SKM-1 treated with dmso at 0.1 percent for 144 hours (cell line): Measurements from ENCODE around the gene SMIM23.
A peak's percentile ranks its signal among the peaks of the same experiment; 100 is the strongest.
"Not testable (repeated sequence)": the region's sequence is repeated elsewhere in the genome, so short reads cannot be mapped to it uniquely, and the experiment has no call there.

Experiments
- DNase-seq: peaks from one replicate; lab custom pipeline; 2025; ENCODE audit not compliant: unreplicated experiment; lab: John Stamatoyannopoulos, UW

SMIM23 gene

DNA sequence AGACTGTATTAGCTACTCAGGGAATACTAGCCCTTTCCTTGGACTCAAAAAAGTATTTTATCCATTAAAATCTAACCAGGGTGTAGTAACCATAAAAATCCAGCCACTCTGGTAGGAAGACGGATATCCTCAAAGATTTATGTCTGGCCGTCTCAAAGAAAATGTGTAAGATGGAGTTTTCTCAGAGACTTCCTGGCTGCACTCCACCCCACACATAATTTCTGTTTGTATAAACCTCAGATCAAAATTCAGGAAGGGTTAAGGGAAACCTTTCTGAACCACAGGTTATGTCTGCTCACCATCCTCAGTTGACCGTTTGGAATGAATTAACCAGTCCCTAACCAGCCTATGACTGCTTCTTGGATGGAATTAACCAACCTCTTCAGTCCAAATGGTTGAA, 13.8 kb upstream of the SMIM23 start:
- DNase-seq: no peak

- no peak for DNase-seq
Measured at GRCh38 chr5:171773106-171773505, 12.5 kb upstream of the SMIM23 start.

DNA sequence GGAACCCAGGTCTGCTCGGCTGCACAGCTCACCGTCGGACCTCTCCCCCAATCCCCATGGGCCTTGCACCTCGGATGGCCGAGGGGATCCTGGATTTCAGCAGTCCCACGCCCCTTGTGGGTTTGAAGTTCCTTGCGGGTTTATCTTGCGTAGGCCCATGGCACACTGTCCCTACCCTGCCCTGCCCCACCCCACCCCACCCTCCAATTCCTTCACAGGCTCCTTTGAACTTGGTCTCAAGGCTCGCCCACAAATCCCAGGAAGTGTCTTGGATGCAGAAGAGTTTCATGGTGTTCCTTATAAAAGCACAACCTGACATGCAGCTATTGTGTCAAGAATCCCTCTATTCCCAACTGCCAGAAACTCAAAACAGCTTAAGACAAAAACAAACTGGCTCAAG, 11.2 kb upstream of the SMIM23 start:
- no peak for DNase-seq

DNA sequence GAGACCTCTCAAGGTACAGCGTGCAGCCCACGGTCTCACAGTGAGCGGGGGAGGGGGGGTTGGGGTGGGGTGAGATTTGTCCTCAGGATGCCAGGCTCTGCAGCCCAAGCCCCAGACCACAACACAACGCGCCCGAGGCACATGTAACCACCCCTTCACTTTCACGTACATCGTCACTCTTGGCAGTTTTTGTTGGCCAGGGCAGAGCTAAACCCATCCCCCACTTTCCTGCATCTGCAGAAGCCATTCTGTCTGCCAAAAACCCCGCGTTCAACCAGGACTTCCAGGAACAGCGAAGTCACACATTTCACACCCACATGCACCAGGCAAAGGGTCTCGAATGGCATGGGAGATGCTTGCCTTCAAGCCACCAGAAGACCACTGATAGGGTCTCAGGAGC, 9.4 kb upstream of the SMIM23 start:
- DNase-seq: no peak

GRCh38 chr5:171776770-171777759, 8.6 kb upstream of the SMIM23 start:
- no peak for DNase-seq

DNA sequence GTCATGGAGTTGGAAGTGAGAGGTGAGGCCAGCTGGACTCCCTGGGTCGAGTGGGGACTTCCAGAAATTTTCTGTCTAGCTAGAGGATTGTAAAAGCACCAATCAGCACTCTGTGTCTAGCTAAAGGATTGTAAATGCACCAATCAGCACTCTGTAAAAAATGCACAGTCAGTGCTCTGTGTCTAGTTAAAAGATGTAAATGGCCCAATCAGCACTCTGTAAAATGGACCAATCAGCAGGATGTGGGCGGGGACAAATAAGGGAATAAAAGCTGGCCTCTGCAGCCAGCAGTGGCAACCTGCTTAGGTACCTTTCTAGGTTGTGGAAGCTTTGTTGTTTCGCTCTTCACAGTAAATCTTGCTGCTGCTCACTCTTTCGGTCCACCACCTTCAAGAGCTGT, 3.9 kb upstream of the SMIM23 start:
- DNase-seq: not testable (repeated sequence)

DNA sequence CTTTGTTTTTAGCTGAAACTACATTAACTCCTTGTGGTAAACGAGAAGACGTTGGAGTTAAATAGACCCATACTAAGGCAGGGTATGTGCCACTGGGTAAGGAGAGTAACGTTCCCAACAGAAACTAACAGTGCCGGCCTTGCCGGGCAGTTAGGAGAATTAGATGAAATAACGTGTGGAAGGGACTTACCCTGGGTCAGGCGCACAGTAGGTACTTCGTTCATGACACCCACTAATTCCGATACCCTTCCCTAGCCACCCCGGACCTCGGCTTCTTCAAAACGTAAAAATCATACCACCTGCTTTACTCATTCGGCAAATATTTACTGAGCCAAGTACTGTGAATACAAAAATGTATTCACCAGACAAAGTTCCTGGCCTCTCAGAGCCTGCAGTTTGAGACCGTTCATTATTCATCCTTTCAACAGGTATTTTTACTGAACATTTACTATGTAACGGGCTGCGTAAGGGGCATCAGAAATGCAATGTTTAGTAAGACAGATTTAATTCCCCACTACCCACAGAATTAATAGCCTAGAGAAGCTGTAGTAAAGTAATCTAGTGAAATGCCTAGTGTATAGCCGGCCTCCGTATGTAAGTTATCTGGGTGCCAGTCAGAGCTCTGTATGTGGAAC, 3.2 kb upstream of the SMIM23 start:
- no peak for DNase-seq

DNA sequence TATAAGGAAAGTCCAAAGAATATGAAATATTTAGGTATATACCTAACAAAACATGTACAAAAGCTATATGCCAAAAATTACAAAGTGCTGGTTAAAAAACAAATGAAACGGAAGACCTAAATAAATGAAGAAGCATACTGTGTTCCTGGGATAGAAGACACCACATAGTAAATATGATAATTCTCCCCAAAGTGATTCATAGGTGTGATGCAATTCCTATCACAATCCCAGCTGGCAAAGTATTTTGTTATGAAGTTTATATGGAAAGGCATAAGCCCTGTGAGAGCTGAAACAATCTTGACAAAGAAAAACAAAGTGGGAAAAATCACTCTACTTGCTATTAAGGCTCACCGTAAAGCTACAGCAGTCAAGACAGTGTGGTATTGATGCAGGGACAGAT, 2.6 kb upstream of the SMIM23 start:
- DNase-seq: no peak

- DNase-seq: no peak
Measured at GRCh38 chr5:171789353-171789752, 3.7 kb downstream of the SMIM23 start.

DNA sequence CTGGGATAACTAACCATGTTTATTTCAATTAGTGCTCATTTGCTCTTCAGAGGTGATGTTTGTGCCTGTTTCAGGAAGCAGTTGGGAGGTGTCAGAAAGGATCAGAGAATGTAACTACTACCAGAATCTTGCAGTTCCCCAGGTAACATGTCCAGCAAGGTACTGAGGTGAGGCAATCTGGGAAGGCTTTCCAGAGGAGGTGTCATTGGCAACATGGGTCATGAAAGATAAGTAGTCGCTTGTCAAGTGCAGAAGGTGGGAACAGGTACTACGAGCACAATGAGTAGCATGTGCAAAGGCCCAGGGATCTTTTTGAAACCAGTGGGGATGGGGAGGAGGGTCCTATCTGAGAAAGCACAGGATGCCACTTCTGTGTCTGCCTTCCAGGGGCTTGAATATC, 4.8 kb downstream of the SMIM23 start:
- no peak for DNase-seq

DNA sequence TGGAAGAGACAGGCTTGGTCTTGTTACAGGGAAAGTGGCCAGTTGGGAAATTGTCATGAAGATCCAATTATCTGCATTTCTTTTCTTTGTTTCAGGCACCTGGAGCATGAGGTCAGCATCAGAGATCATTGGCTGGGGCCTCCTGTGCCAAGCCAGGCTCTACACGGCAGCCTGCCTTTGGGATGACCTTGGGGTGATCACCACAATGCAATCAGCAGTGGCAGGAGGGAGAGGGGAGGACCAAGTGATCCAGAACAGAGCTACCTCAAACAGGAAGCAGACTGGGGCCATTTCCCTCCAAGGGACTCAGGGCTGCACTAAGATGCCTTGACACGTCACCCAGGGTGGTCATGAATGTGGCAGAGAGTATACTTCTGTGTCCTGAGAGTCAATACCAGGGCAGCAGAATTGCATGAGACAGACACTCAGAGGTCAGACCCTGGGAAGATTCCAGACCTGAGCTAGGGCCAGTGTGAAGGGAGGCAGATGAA, 8.9 kb downstream of the SMIM23 start:
- DNase-seq: no peak

- DNase-seq: no peak
Measured at GRCh38 chr5:171795381-171795780, 9.8 kb downstream of the SMIM23 start.

DNA sequence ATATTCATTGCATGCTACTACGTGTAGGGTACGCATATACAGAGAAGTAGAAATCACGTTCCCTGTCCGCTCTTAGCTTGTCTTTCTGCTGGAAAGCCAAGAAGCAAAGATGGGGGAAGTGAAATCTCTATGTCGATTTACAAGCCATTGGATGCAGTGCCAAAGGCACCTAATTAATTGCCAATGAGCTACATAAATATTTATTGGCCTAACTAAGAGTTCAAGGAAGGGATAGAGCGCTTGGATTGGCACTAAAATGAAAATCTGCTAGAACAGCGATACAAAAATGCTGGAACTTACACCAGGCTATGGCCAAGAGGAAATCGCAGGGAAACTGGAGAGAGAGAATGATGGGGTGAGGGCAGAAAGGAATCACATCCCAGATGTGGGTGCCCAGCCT, 10.8 kb downstream of the SMIM23 start:
- no peak for DNase-seq

DNA sequence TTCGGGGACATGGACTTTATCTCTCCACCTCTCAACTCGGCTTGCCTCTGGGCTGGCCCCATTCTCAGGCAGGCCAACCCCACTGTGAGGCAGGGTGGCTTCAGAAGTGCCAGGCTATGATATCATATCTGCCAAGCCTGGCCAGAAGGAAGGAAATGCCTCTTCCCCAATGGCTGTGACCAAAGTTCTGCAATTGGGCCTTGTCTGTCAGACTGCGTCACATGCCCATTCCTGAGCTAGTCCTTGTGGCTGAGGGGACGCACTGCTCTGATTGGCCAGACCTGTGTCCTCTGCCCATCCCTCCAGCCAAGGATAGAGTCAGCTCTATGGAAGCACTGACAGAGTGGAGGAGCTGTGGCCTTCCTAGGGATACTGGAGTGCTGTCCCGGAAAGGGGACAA, 11.9 kb downstream of the SMIM23 start:
- DNase-seq: peak; percentile 2

- DNase-seq: no peak
Measured at GRCh38 chr5:171798418-171798817, 12.8 kb downstream of the SMIM23 start.

DNA sequence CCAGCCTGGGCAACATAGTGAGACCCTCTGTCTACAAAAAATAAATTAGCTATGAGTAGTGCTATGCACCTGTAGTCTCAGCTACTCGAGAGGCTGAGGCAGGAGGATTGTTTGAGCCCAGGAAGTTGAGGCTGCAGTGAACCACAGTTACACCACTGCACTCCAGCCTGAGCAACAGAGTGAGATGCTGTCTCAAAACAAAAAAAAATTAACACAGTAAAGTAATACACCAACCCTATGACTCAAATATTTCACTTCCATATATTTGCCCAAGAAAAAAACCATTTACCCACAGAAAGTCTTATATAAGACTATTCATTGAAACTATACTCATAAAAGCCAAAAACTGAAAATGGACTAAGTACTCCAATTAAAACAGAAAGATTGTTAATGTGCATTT, 16.2 kb downstream of the SMIM23 start:
- no peak for DNase-seq

- DNase-seq: no peak
Measured at GRCh38 chr5:171805746-171806145, 20.1 kb downstream of the SMIM23 start.

- DNase-seq: no peak
Measured at GRCh38 chr5:171806976-171807747, 21.5 kb downstream of the SMIM23 start.

DNA sequence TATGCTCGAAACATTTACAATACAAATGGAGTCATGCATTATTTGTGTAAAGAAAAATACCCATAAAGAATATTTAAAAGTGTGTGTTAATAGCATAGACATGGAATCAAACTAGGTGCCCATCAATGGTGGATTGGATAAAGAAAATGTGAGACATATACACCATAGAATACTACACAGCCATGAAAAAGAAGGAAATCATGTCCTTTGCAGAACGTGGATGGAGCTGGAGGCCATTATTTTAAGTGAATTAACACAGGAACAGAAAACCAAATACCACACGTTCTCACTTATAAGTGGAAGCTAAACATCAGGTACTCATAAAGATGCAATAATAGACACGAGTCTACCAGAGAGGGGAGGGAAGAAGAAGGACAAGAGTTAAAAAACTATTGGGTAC, 22.8 kb downstream of the SMIM23 start:
- no peak for DNase-seq

- no peak for DNase-seq
Measured at GRCh38 chr5:171808951-171809350, 23.3 kb downstream of the SMIM23 start.

DNA sequence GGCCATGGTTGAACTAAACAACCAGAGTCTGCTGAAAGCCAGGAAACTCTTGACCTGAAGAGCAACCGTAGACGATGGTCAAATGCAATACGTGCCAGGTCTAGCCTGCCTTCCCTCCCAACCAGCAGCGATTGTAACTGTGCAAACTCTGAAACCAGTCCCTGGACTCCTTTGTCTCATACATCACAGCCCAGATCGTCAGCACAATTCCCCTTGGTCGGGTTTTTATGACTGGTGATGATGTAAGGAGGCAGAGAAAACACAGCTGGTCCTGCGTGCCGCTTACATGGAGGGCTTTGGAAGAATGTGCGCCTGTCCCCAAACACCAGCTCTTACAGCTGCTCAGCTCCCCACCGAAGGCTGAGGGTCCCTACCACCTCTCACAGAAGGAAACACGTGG, 24.6 kb downstream of the SMIM23 start:
- DNase-seq: no peak
